Left ventricle myocardium inferior (tissue), 1 donor: ENCODE measurements around the gene PSMC5. TPM values are rescaled to one million over a fixed set of nuclear protein-coding genes. Genes with fewer than 3 reads are reported as not detected.

ENCODE experiments used
- DNase-seq: peaks from one replicate; pipeline ENCODE4 v3.0.0-alpha.2; 2020
- H3K27ac ChIP-seq: fragments of 200-600 bp; replicated peaks from 2 replicates; pipeline ENCODE4 v1.8.0; 2021
- H3K27me3 ChIP-seq: fragments of 200-600 bp; 2 replicates; pipeline ENCODE4 v1.8.0; 2021; ENCODE audit warnings: low read depth
- H3K36me3 ChIP-seq: fragments of 200-600 bp; 2 replicates; pipeline ENCODE4 v1.8.0; 2021
- H3K4me1 ChIP-seq: fragments of 200-600 bp; 2 replicates; pipeline ENCODE4 v1.8.0; 2021
- H3K4me3 ChIP-seq: fragments of 200-600 bp; 2 replicates; pipeline ENCODE4 v1.8.0; 2021; ENCODE audit warnings: mild to moderate bottlenecking, moderate library complexity
- H3K9me3 ChIP-seq: fragments of 200-600 bp; replicated peaks from 2 replicates; pipeline ENCODE4 v1.8.0; 2021
- CTCF ChIP-seq: fragments of 200-600 bp; IDR thresholded peaks from 2 replicates; pipeline ENCODE4 v1.8.0; 2021; ENCODE audit warnings: antibody characterized with exemption, mild to moderate bottlenecking, borderline replicate concordance
- intact Hi-C: fragments of 100-400 bp; cut with micrococcal nuclease; formaldehyde crosslinking; loops from one replicate; pipeline ENCODE4 v1.11.0; 2022
- total RNA-seq: library from RNA; stranded (reverse); fragmentation: NEBNext Ultra II Directional; extraction: Animal tissue kit (Norgen Biotek cat#: 25700); gene quantifications from one replicate; pipeline ENCODE4 v1.2.1, GENCODE V29; 2021
- donor health status: DM: no; HTN: yes; CAD: no; lungs with severe emphysema.

PSMC5 gene
- total RNA-seq, 1 donor from 2014 or later, result 115 TPM

- H3K27me3 ChIP-seq, result no peaks in the 10 kb centered on the region
- peaks cover 100% of the 10 kb centered on the region for H3K36me3 ChIP-seq
- intact Hi-C loops, result no loop called here
- TF ChIP-seq CTCF, result no peak
- H3K4me3 ChIP-seq, result no peak overlapping the region
- H3K9me3 ChIP-seq, result no peaks in the 10 kb centered on the region
- H3K27ac ChIP-seq, result no peak overlapping the region
- H3K4me1 ChIP-seq, result no peaks in the 10 kb centered on the region
- DNase-seq, result no peak
Measured at GRCh38 chr17:63800783-63801182, 26.4 kb upstream of the PSMC5 start.

- intact Hi-C loops, result no loop called here
- no peak for TF ChIP-seq CTCF
- Histone ChIP-seq H3K4me1 (no peaks in the 10 kb centered on the region), H3K27ac (no peak overlapping the region), H3K27me3 (no peaks in the 10 kb centered on the region), H3K9me3 (no peaks in the 10 kb centered on the region), H3K36me3 (peaks cover 100% of the 10 kb centered on the region), H3K4me3 (no peak overlapping the region)
- DNase-seq, result no peak
Measured at GRCh38 chr17:63804328-63804727, 22.9 kb upstream of the PSMC5 start.

- no peak overlapping the region for H3K27ac ChIP-seq
- no peaks in the 10 kb centered on the region for H3K4me1 ChIP-seq
- no peak overlapping the region for H3K4me3 ChIP-seq
- intact Hi-C loops, result no loop called here
- no peak for DNase-seq
- H3K36me3 ChIP-seq, result peaks cover 100% of the 10 kb centered on the region
- no peaks in the 10 kb centered on the region for H3K27me3 ChIP-seq
- no peaks in the 10 kb centered on the region for H3K9me3 ChIP-seq
- TF ChIP-seq CTCF, result no peak
Measured at GRCh38 chr17:63805591-63805990, 21.6 kb upstream of the PSMC5 start.

- no peak for TF ChIP-seq CTCF
- H3K27me3 ChIP-seq, result no peaks in the 10 kb centered on the region
- no peaks in the 10 kb centered on the region for H3K9me3 ChIP-seq
- no peaks in the 10 kb centered on the region for H3K4me1 ChIP-seq
- DNase-seq, result no peak
- intact Hi-C loops, result no loop called here
- H3K4me3 ChIP-seq, result no peak overlapping the region
- no peak overlapping the region for H3K27ac ChIP-seq
- peaks cover 100% of the 10 kb centered on the region for H3K36me3 ChIP-seq
Measured at GRCh38 chr17:63809970-63810369, 17.3 kb upstream of the PSMC5 start.

GRCh38 chr17:63816123-63816522 is 11.1 kb upstream of the PSMC5 start:
- H3K36me3 ChIP-seq, result peaks cover 100% of the 10 kb centered on the region
- intact Hi-C loops, result no loop called here
- TF ChIP-seq CTCF, result no peak
- H3K27me3 ChIP-seq, result no peaks in the 10 kb centered on the region
- H3K9me3 ChIP-seq, result no peaks in the 10 kb centered on the region
- no peak overlapping the region for H3K27ac ChIP-seq
- DNase-seq, result no peak
- no peak overlapping the region for H3K4me3 ChIP-seq
- H3K4me1 ChIP-seq, result peaks cover 13% of the 10 kb centered on the region

GRCh38 chr17:63816669-63817068 is 10.6 kb upstream of the PSMC5 start:
- Histone ChIP-seq H3K27me3 (no peaks in the 10 kb centered on the region), H3K4me3 (no peak overlapping the region), H3K4me1 (peaks cover 13% of the 10 kb centered on the region), H3K36me3 (peaks cover 100% of the 10 kb centered on the region), H3K9me3 (no peaks in the 10 kb centered on the region), H3K27ac (no peak overlapping the region)
- intact Hi-C loops, result no loop called here
- TF ChIP-seq CTCF, result no peak
- DNase-seq, result no peak
